GM23338 (cell line): ENCODE data around the gene ELOVL2.

ENCODE experiments used
- CREB1 ChIP-seq: fragments of 250-450 bp; sonication (Bioruptor Pico); IDR thresholded peaks from 2 replicates; pipeline ENCODE4 v1.5.0; 2020; ENCODE audit warnings: low read depth, mild to moderate bottlenecking, moderate library complexity
- EZH2 ChIP-seq: fragments of 200-600 bp; sonication (generic); IDR thresholded peaks from one replicate; pipeline ENCODE4 v1.8.0; 2017; ENCODE audit warnings: antibody characterized with exemption, mild to moderate bottlenecking, low read depth; ENCODE audit not compliant: unreplicated experiment
- EZH2phosphoT487 ChIP-seq: fragments of 200-600 bp; sonication (generic); IDR thresholded peaks from one replicate; pipeline ENCODE4 v1.8.1; 2018; ENCODE audit warnings: antibody characterized with exemption; ENCODE audit not compliant: unreplicated experiment
- NANOG ChIP-seq: IDR thresholded peaks from 2 replicates; pipeline ENCODE4 v1.6.1; 2016; ENCODE audit warnings: antibody characterized with exemption, borderline replicate concordance
- POLR2AphosphoS5 ChIP-seq: IDR thresholded peaks from 2 replicates; pipeline ENCODE4 v1.6.1; 2016; ENCODE audit warnings: antibody characterized with exemption, low read depth
- ZNF331 ChIP-seq: fragments of 250-450 bp; sonication (Bioruptor Pico); IDR thresholded peaks from 2 replicates; pipeline ENCODE4 v1.5.0; 2020; ENCODE audit warnings: low read depth, mild to moderate bottlenecking, moderate library complexity
- TF ChIP-seq, protein P1 (sequence below), 2 experiments: fragments of 200-600 bp in 1 of 2; sonication (generic) in 1 of 2; conservative IDR thresholded peaks; 2 replicates each; pipeline versions ENCODE4 v1.5.1 to v1.6.1; 2016 to 2017; ENCODE audit warnings: antibody characterized with exemption in 2 of 2, low read depth in 2 of 2, mild to moderate bottlenecking in 2 of 2, moderate library complexity in 1 of 2
- TF ChIP-seq, protein P2 (sequence below): IDR thresholded peaks from one replicate; pipeline ENCODE4 v1.6.1; 2018; ENCODE audit warnings: antibody characterized with exemption; ENCODE audit not compliant: unreplicated experiment
- TF ChIP-seq, protein P3 (sequence below): fragments of 250-450 bp; sonication (Bioruptor Pico); IDR thresholded peaks from 2 replicates; pipeline ENCODE4 v1.5.0; 2020; ENCODE audit warnings: mild to moderate bottlenecking, moderate library complexity

DNA sequence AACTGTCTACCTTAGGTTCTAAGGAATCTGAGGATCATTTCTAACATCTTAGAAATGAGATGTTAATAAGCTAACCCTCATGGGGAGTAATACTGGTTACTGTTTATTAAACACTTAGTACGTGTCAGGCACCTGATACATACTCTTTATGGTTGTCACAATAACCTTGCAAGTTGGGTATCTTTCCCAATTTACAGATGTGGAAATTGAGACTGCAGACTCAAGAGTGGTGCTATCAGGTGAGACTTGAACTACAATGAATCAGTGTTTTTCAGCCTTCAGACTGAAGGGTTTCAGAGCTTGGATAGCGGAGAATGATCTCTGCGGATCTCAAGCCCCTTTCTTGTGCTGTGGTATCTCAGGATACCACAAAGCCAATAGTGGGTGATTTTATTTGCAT is 27.0 kb downstream of the ELOVL2 start:
- TF ChIP-seq, protein P1, sequence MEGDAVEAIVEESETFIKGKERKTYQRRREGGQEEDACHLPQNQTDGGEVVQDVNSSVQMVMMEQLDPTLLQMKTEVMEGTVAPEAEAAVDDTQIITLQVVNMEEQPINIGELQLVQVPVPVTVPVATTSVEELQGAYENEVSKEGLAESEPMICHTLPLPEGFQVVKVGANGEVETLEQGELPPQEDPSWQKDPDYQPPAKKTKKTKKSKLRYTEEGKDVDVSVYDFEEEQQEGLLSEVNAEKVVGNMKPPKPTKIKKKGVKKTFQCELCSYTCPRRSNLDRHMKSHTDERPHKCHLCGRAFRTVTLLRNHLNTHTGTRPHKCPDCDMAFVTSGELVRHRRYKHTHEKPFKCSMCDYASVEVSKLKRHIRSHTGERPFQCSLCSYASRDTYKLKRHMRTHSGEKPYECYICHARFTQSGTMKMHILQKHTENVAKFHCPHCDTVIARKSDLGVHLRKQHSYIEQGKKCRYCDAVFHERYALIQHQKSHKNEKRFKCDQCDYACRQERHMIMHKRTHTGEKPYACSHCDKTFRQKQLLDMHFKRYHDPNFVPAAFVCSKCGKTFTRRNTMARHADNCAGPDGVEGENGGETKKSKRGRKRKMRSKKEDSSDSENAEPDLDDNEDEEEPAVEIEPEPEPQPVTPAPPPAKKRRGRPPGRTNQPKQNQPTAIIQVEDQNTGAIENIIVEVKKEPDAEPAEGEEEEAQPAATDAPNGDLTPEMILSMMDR (conservative IDR thresholded peaks at IDR 0.05; ENCODE audit: low read depth in 2 of 2) = no peak
- TF ChIP-seq, protein P2, sequence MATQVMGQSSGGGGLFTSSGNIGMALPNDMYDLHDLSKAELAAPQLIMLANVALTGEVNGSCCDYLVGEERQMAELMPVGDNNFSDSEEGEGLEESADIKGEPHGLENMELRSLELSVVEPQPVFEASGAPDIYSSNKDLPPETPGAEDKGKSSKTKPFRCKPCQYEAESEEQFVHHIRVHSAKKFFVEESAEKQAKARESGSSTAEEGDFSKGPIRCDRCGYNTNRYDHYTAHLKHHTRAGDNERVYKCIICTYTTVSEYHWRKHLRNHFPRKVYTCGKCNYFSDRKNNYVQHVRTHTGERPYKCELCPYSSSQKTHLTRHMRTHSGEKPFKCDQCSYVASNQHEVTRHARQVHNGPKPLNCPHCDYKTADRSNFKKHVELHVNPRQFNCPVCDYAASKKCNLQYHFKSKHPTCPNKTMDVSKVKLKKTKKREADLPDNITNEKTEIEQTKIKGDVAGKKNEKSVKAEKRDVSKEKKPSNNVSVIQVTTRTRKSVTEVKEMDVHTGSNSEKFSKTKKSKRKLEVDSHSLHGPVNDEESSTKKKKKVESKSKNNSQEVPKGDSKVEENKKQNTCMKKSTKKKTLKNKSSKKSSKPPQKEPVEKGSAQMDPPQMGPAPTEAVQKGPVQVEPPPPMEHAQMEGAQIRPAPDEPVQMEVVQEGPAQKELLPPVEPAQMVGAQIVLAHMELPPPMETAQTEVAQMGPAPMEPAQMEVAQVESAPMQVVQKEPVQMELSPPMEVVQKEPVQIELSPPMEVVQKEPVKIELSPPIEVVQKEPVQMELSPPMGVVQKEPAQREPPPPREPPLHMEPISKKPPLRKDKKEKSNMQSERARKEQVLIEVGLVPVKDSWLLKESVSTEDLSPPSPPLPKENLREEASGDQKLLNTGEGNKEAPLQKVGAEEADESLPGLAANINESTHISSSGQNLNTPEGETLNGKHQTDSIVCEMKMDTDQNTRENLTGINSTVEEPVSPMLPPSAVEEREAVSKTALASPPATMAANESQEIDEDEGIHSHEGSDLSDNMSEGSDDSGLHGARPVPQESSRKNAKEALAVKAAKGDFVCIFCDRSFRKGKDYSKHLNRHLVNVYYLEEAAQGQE = no peak
- TF ChIP-seq EZH2 (no peak), POLR2AphosphoS5 (no peak), EZH2phosphoT487 (no peak), CREB1 (CRISPR knock-in tag) (no peak), NANOG (no peak), ZNF331 (CRISPR knock-in tag) (no peak)
- TF ChIP-seq, protein P3, sequence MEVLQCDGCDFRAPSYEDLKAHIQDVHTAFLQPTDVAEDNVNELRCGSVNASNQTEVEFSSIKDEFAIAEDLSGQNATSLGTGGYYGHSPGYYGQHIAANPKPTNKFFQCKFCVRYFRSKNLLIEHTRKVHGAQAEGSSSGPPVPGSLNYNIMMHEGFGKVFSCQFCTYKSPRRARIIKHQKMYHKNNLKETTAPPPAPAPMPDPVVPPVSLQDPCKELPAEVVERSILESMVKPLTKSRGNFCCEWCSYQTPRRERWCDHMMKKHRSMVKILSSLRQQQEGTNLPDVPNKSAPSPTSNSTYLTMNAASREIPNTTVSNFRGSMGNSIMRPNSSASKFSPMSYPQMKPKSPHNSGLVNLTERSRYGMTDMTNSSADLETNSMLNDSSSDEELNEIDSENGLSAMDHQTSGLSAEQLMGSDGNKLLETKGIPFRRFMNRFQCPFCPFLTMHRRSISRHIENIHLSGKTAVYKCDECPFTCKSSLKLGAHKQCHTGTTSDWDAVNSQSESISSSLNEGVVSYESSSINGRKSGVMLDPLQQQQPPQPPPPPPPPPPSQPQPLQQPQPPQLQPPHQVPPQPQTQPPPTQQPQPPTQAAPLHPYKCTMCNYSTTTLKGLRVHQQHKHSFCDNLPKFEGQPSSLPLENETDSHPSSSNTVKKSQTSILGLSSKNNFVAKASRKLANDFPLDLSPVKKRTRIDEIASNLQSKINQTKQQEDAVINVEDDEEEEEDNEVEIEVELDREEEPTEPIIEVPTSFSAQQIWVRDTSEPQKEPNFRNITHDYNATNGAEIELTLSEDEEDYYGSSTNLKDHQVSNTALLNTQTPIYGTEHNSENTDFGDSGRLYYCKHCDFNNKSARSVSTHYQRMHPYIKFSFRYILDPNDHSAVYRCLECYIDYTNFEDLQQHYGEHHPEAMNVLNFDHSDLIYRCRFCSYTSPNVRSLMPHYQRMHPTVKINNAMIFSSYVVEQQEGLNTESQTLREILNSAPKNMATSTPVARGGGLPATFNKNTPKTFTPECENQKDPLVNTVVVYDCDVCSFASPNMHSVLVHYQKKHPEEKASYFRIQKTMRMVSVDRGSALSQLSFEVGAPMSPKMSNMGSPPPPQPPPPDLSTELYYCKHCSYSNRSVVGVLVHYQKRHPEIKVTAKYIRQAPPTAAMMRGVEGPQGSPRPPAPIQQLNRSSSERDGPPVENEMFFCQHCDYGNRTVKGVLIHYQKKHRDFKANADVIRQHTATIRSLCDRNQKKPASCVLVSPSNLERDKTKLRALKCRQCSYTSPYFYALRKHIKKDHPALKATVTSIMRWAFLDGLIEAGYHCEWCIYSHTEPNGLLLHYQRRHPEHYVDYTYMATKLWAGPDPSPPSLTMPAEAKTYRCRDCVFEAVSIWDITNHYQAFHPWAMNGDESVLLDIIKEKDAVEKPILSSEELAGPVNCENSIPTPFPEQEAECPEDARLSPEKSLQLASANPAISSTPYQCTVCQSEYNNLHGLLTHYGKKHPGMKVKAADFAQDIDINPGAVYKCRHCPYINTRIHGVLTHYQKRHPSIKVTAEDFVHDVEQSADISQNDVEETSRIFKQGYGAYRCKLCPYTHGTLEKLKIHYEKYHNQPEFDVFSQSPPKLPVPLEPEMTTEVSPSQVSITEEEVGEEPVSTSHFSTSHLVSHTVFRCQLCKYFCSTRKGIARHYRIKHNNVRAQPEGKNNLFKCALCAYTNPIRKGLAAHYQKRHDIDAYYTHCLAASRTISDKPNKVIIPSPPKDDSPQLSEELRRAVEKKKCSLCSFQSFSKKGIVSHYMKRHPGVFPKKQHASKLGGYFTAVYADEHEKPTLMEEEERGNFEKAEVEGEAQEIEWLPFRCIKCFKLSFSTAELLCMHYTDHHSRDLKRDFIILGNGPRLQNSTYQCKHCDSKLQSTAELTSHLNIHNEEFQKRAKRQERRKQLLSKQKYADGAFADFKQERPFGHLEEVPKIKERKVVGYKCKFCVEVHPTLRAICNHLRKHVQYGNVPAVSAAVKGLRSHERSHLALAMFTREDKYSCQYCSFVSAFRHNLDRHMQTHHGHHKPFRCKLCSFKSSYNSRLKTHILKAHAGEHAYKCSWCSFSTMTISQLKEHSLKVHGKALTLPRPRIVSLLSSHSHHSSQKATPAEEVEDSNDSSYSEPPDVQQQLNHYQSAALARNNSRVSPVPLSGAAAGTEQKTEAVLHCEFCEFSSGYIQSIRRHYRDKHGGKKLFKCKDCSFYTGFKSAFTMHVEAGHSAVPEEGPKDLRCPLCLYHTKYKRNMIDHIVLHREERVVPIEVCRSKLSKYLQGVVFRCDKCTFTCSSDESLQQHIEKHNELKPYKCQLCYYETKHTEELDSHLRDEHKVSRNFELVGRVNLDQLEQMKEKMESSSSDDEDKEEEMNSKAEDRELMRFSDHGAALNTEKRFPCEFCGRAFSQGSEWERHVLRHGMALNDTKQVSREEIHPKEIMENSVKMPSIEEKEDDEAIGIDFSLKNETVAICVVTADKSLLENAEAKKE (CRISPR knock-in tag) = no peak
